WTC11 (cell line): Measurements from ENCODE around the gene NSMCE1. TPM values are rescaled to one million over a fixed set of nuclear protein-coding genes. Genes with fewer than 3 reads are reported as not detected.

ENCODE experiments used
- ATAC-seq: fragments of 200-7000 bp; cut with Tn5 transposase; 2 replicates; pipeline ENCODE4 v1.10.0; 2021; ENCODE audit warnings: mild to moderate bottlenecking, moderate library complexity
- CTCF ChIA-PET: fragments of 300-600 bp; sonication (Branson Sonifier 250); formaldehyde crosslinking; loops from one replicate; lab custom pipeline; 2021; ENCODE audit warnings: antibody characterized with exemption; lab: Charles Lee
- POLR2A ChIA-PET: fragments of 350-600 bp; sonication (Branson Sonifier 250); formaldehyde crosslinking; loops from one replicate; lab custom pipeline; 2021; ENCODE audit warnings: antibody characterized with exemption; lab: Charles Lee
- DNase-seq: peaks from one replicate; pipeline ENCODE4 v3.0.0; 2021; ENCODE audit warnings: low spot score
- H3K27ac Mint-ChIP-seq: 2 replicates; pipeline ENCODE4 v1.8.0; 2021; ENCODE audit warnings: mixed read lengths
- H3K27me3 Mint-ChIP-seq: 2 replicates; pipeline ENCODE4 v1.8.0; 2021; ENCODE audit warnings: low read depth, mild to moderate bottlenecking, moderate library complexity, mixed read lengths
- H3K36me3 Mint-ChIP-seq: 2 replicates; pipeline ENCODE4 v1.8.0; 2021; ENCODE audit warnings: mixed read lengths
- H3K4me1 Mint-ChIP-seq: 2 replicates; pipeline ENCODE4 v1.8.0; 2022; ENCODE audit warnings: mixed read lengths
- H3K4me3 Mint-ChIP-seq: 2 replicates; pipeline ENCODE4 v1.8.0; 2021; ENCODE audit warnings: mild to moderate bottlenecking, moderate library complexity, mixed read lengths
- H3K9me3 Mint-ChIP-seq: 2 replicates; pipeline ENCODE4 v1.8.0; 2021; ENCODE audit warnings: mixed read lengths
- CBFB ChIP-seq: sonication (generic); formaldehyde crosslinking; IDR thresholded peaks from 2 replicates; pipeline ENCODE4 v1.8.1; 2022; ENCODE audit warnings: mild to moderate bottlenecking, low read depth, missing genetic modification reagents
- GABPB1 ChIP-seq: sonication (generic); formaldehyde crosslinking; IDR thresholded peaks from 2 replicates; pipeline ENCODE4 v1.8.1; 2023; ENCODE audit warnings: mild to moderate bottlenecking, missing genetic modification reagents
- HMGA2 ChIP-seq: fragments of 250-450 bp; sonication (Bioruptor Pico); IDR thresholded peaks from 2 replicates; pipeline ENCODE4 v1.4.0; 2021; ENCODE audit warnings: mild to moderate bottlenecking, moderate library complexity
- IRF2 ChIP-seq: sonication (generic); formaldehyde crosslinking; IDR thresholded peaks from 2 replicates; pipeline ENCODE4 v1.8.0; 2022; ENCODE audit warnings: low read depth, missing genetic modification reagents, borderline replicate concordance
- NR1H2 ChIP-seq: sonication (generic); formaldehyde crosslinking; IDR thresholded peaks from 2 replicates; pipeline ENCODE4 v1.9.0; 2021; ENCODE audit warnings: mild to moderate bottlenecking, moderate library complexity, missing genetic modification reagents
- PRRX2 ChIP-seq: fragments of 250-450 bp; sonication (Bioruptor Pico); IDR thresholded peaks from 2 replicates; pipeline ENCODE4 v1.8.0; 2021; ENCODE audit warnings: mild to moderate bottlenecking
- ZNF121 ChIP-seq: sonication (generic); formaldehyde crosslinking; IDR thresholded peaks from 2 replicates; pipeline ENCODE4 v1.8.0; 2023; ENCODE audit warnings: missing genetic modification reagents
- total RNA-seq: library from RNA; stranded (reverse); gene quantifications from 3 replicates; pipeline ENCODE4 v1.2.3, GENCODE V29; 2021
- TF ChIP-seq, protein P1 (sequence below): fragments of 250-450 bp; sonication (Bioruptor Pico); IDR thresholded peaks from 2 replicates; pipeline ENCODE4 v1.8.0; 2021; ENCODE audit warnings: mild to moderate bottlenecking
- TF ChIP-seq, protein P2 (sequence below): sonication (generic); formaldehyde crosslinking; IDR thresholded peaks from 2 replicates; pipeline ENCODE4 v1.8.0; 2023; ENCODE audit warnings: missing genetic modification reagents
- TF ChIP-seq, protein P3 (sequence below): sonication (generic); formaldehyde crosslinking; conservative IDR thresholded peaks from 2 replicates; pipeline ENCODE4 v1.8.1; 2023; ENCODE audit warnings: mild to moderate bottlenecking, low read depth, missing genetic modification reagents, moderate library complexity
- TF ChIP-seq, protein P4 (sequence below): fragments of 250-450 bp; sonication (Bioruptor Pico); IDR thresholded peaks from 2 replicates; pipeline ENCODE4 v2.1.2; 2022; ENCODE audit warnings: mild to moderate bottlenecking, moderate library complexity
- TF ChIP-seq, protein P5 (sequence below): sonication (generic); formaldehyde crosslinking; IDR thresholded peaks from 2 replicates; pipeline ENCODE4 v1.8.0; 2022; ENCODE audit warnings: missing genetic modification reagents

Gene NSMCE1
- total RNA-seq, 1 experiment from 2014 or later = 29.4 TPM

DNA sequence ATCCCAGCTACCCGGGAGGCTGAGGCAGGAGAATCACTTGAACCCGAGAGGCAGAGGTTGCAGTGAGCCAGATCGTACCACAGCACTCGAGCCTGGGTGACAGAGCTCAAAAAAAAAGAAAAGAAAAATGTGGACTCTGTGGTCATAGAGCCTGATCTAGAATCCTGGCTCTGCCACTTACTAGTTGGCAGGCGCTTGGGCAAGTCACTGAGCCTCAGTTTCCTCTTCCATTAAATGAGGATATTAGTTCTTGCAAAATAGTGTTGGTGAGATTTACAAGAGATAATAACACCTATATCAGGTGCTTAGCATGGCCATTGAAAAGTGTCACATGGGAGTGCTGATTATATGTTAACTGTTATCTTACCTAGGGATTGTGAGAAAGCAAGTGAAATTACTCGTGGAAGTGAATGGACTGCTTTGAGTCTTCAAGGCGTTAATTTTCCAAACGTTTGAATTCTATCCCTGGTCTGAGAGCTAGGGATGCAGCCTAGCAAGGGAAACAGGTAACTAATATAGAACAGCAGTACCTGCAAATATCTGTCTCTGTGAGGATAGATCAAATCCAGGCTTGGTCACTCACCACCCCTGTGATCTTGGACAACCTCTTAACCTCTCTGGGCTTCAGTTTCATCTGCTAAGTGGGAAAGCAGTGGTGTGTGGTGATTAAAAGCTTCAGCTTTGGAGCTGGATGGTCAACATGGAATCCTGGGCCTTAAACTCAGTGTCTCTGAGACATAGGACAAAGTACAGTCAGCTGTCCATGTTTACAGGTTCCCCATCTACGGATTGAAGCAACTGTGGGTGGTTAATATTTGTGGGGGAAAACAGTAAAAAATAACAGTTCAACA, 953 bp upstream of the NSMCE1 start:
- TF ChIP-seq PRRX2 (CRISPR knock-in tag) = no peak
- TF ChIP-seq, protein P1, sequence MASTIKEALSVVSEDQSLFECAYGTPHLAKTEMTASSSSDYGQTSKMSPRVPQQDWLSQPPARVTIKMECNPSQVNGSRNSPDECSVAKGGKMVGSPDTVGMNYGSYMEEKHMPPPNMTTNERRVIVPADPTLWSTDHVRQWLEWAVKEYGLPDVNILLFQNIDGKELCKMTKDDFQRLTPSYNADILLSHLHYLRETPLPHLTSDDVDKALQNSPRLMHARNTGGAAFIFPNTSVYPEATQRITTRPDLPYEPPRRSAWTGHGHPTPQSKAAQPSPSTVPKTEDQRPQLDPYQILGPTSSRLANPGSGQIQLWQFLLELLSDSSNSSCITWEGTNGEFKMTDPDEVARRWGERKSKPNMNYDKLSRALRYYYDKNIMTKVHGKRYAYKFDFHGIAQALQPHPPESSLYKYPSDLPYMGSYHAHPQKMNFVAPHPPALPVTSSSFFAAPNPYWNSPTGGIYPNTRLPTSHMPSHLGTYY (CRISPR knock-in tag) = no peak
- 0 out of 2 replicates have a peak, but pooled peaks have one; percentile 24 for TF ChIP-seq GABPB1 (CRISPR knock-in tag)
- TF ChIP-seq, protein P2, sequence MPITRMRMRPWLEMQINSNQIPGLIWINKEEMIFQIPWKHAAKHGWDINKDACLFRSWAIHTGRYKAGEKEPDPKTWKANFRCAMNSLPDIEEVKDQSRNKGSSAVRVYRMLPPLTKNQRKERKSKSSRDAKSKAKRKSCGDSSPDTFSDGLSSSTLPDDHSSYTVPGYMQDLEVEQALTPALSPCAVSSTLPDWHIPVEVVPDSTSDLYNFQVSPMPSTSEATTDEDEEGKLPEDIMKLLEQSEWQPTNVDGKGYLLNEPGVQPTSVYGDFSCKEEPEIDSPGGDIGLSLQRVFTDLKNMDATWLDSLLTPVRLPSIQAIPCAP (CRISPR knock-in tag) = no peak
- TF ChIP-seq, protein P3, sequence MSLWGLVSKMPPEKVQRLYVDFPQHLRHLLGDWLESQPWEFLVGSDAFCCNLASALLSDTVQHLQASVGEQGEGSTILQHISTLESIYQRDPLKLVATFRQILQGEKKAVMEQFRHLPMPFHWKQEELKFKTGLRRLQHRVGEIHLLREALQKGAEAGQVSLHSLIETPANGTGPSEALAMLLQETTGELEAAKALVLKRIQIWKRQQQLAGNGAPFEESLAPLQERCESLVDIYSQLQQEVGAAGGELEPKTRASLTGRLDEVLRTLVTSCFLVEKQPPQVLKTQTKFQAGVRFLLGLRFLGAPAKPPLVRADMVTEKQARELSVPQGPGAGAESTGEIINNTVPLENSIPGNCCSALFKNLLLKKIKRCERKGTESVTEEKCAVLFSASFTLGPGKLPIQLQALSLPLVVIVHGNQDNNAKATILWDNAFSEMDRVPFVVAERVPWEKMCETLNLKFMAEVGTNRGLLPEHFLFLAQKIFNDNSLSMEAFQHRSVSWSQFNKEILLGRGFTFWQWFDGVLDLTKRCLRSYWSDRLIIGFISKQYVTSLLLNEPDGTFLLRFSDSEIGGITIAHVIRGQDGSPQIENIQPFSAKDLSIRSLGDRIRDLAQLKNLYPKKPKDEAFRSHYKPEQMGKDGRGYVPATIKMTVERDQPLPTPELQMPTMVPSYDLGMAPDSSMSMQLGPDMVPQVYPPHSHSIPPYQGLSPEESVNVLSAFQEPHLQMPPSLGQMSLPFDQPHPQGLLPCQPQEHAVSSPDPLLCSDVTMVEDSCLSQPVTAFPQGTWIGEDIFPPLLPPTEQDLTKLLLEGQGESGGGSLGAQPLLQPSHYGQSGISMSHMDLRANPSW (CRISPR knock-in tag) = no peak
- TF ChIP-seq CBFB = no peak
- no peak for TF ChIP-seq IRF2 (CRISPR knock-in tag)
- TF ChIP-seq, protein P4, sequence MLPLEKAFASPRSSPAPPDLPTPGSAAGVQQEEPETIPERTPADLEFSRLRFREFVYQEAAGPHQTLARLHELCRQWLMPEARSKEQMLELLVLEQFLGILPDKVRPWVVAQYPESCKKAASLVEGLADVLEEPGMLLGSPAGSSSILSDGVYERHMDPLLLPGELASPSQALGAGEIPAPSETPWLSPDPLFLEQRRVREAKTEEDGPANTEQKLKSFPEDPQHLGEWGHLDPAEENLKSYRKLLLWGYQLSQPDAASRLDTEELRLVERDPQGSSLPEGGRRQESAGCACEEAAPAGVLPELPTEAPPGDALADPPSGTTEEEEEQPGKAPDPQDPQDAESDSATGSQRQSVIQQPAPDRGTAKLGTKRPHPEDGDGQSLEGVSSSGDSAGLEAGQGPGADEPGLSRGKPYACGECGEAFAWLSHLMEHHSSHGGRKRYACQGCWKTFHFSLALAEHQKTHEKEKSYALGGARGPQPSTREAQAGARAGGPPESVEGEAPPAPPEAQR (CRISPR knock-in tag) = no peak
- TF ChIP-seq, all 79 proteins: peak for 1
- Mint-ChIP-seq H3K27me3 (peaks cover 4% of the 10 kb centered on the region), H3K4me3 (peak overlapping the region; percentile 81), H3K4me1 (peaks cover 16% of the 10 kb centered on the region), H3K9me3 (peaks cover 4% of the 10 kb centered on the region), H3K27ac (no peak overlapping the region), H3K36me3 (peaks cover 4% of the 10 kb centered on the region; the same call in 1 of the 2 replicates)
- ATAC-seq (no peak), DNase-seq (no peak)
- CTCF ChIA-PET = interaction anchor here (1.2 kb wide), 1 partner anchor 35 kb away, joined by 3 read pairs; no protein-coding TSS in a partner anchor
- POLR2A ChIA-PET = interaction anchor here (0.6 kb wide), 1 partner anchor 49 kb away, joined by 4 read pairs; no protein-coding TSS in a partner anchor

DNA sequence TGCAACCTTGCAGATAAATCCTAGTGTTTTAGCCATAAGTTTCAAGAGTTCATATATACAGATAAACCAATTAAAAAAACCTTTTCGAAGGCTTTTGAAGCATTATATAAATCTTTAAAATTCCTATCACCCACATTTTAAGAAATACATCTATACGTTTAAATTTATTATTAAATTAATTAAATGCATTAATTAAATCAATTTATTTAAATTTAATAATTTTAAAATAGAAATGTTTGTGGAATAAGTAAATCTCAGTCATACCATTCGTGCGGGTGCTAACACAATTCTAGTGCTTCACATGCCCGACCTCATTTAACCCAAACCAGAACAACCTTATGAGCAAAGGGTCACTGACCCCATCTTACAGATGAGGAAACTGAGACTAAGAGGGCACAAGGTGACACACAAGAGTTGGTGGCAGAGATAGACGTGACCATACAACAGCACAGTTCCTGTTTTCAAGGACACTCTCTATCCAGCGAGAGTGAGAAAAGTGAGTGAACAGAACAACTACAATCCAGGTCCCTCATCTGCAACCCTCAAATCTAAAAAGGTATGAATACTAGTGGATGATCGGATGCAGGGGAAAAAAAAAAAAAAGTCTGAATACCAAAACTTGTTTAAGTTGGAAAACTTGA, 1.4 kb downstream of the NSMCE1 start:
- ATAC-seq (no peak), DNase-seq (no peak)
- ChIA-PET POLR2A (no interaction called here), CTCF (interaction anchor here (0.7 kb wide), 1 partner anchor 17 kb away, joined by 3 read pairs; no protein-coding TSS in a partner anchor)
- peak; percentile 98 for TF ChIP-seq HMGA2 (CRISPR knock-in tag)
- no peak for TF ChIP-seq NR1H2 (CRISPR knock-in tag)
- Mint-ChIP-seq H3K27ac (no peak overlapping the region), H3K4me3 (peak overlapping the region; percentile 23), H3K27me3 (peaks cover 4% of the 10 kb centered on the region), H3K36me3 (peaks cover 3% of the 10 kb centered on the region; the same call in 1 of the 2 replicates), H3K4me1 (peaks cover 20% of the 10 kb centered on the region), H3K9me3 (peaks cover 2% of the 10 kb centered on the region)

DNA sequence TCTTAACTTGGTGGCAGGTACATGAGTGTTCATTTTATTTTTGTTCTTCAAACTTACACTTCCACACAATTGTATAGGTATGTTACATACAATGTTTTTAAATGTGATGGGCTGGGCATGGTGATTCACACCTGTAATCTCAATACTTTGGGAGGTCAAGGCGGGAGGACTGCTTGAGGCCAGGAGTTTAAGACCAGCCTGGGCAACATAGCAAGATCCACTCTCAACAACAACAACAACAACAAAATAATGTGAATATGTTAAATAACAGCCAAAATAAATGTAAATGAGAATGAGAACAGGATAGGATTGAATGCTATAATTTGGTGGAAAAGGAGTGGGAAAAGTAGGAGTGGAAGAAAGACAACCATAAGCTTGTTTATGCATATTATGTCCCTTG, 2.6 kb downstream of the NSMCE1 start:
- H3K36me3 Mint-ChIP-seq = no peaks in the 10 kb centered on the region
- CTCF ChIA-PET = no interaction called here
- H3K9me3 Mint-ChIP-seq = no peaks in the 10 kb centered on the region
- H3K27me3 Mint-ChIP-seq = peaks cover 4% of the 10 kb centered on the region
- H3K27ac Mint-ChIP-seq = no peak overlapping the region
- POLR2A ChIA-PET = no interaction called here
- DNase-seq = no peak
- TF ChIP-seq, protein P5, sequence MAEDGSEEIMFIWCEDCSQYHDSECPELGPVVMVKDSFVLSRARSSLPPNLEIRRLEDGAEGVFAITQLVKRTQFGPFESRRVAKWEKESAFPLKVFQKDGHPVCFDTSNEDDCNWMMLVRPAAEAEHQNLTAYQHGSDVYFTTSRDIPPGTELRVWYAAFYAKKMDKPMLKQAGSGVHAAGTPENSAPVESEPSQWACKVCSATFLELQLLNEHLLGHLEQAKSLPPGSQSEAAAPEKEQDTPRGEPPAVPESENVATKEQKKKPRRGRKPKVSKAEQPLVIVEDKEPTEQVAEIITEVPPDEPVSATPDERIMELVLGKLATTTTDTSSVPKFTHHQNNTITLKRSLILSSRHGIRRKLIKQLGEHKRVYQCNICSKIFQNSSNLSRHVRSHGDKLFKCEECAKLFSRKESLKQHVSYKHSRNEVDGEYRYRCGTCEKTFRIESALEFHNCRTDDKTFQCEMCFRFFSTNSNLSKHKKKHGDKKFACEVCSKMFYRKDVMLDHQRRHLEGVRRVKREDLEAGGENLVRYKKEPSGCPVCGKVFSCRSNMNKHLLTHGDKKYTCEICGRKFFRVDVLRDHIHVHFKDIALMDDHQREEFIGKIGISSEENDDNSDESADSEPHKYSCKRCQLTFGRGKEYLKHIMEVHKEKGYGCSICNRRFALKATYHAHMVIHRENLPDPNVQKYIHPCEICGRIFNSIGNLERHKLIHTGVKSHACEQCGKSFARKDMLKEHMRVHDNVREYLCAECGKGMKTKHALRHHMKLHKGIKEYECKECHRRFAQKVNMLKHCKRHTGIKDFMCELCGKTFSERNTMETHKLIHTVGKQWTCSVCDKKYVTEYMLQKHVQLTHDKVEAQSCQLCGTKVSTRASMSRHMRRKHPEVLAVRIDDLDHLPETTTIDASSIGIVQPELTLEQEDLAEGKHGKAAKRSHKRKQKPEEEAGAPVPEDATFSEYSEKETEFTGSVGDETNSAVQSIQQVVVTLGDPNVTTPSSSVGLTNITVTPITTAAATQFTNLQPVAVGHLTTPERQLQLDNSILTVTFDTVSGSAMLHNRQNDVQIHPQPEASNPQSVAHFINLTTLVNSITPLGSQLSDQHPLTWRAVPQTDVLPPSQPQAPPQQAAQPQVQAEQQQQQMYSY = no peak
- TF ChIP-seq ZNF121 (CRISPR knock-in tag) = 0 out of 2 replicates have a peak, but pooled peaks have one; percentile 21
- H3K4me1 Mint-ChIP-seq = peaks cover 20% of the 10 kb centered on the region
- no peak overlapping the region for H3K4me3 Mint-ChIP-seq
- ATAC-seq = no peak
